ENCODE measurements around the gene HIPK4. TPM values are rescaled to one million over a fixed set of nuclear protein-coding genes. Genes with fewer than 3 reads are reported as not detected.
"Not testable (repeated sequence)": the region's sequence is repeated elsewhere in the genome, so short reads cannot be mapped to it uniquely, and the experiment has no call there.

The HIPK4 gene
- total RNA-seq = under 1 TPM in 1 of 2 experiments, not detected in 1; 0.10 TPM

- DNase-seq (no peak), ATAC-seq (no peak)
- CTCF ChIA-PET = no interaction called here
- no peak within 1 kb of the TSS for H3K27ac Mint-ChIP-seq
- peaks cover 3% of the 10 kb centered on the region for H3K4me1 Mint-ChIP-seq (ENCODE audit: low read depth)
- peaks cover 2% of the 10 kb centered on the region for H3K27me3 Mint-ChIP-seq (ENCODE audit: low read depth)
- H3K4me3 Mint-ChIP-seq = no peak within 1 kb of the TSS
- H3K9me3 Mint-ChIP-seq (ENCODE audit: insufficient read depth) = no peaks in the 10 kb centered on the region
- POLR2A ChIA-PET = no interaction called here
- no peaks in the 10 kb centered on the region for H3K36me3 Mint-ChIP-seq (ENCODE audit: low read depth)
Measured at GRCh38 chr19:40390084-40390742, at the start of gene HIPK4. HIPK4 (minus strand) TSS chr19:40390181; CDS start chr19:40389902, 279 bp downstream.

- no peak for ATAC-seq
- no peak overlapping the region for H3K4me3 Mint-ChIP-seq
- H3K27me3 Mint-ChIP-seq (ENCODE audit: low read depth) = no peaks in the 10 kb centered on the region
- no peak overlapping the region for H3K27ac Mint-ChIP-seq
- peaks cover 22% of the 10 kb centered on the region for H3K4me1 Mint-ChIP-seq (ENCODE audit: low read depth)
- no peak for DNase-seq
- ChIA-PET POLR2A (interaction anchor here (0.6 kb wide), 1 partner anchor 12 kb away, joined by 4 read pairs; the partner anchor contains the start of gene SERTAD1), CTCF (interaction anchor here (0.9 to 2.3 kb wide), 4 partner anchors 12 to 27 kb away, joined by 3 to 6 read pairs (median 4); partner anchors contain the start of genes BLVRB and SERTAD1)
- H3K9me3 Mint-ChIP-seq (ENCODE audit: insufficient read depth) = no peaks in the 10 kb centered on the region
- H3K36me3 Mint-ChIP-seq (ENCODE audit: low read depth) = peaks cover 13% of the 10 kb centered on the region
Measured at GRCh38 chr19:40438284-40438683, 48.3 kb upstream of the HIPK4 start.

- H3K27ac Mint-ChIP-seq = peak overlapping the region; percentile 95
- ChIA-PET POLR2A (interaction anchor here (1.5 kb wide), 1 partner anchor 10 kb away, joined by 7 read pairs; the partner anchor contains the start of gene SERTAD3), CTCF (interaction anchor here (0.8 to 3.6 kb wide), 6 partner anchors 9 to 30 kb away, joined by 3 to 21 read pairs (median 3); no protein-coding TSS in a partner anchor)
- no peaks in the 10 kb centered on the region for H3K36me3 Mint-ChIP-seq (ENCODE audit: low read depth)
- H3K27me3 Mint-ChIP-seq (ENCODE audit: low read depth) = no peaks in the 10 kb centered on the region
- H3K4me3 Mint-ChIP-seq = peak overlapping the region; percentile 84
- DNase-seq (peak; percentile 67), ATAC-seq (peak; percentile 96)
- no peaks in the 10 kb centered on the region for H3K9me3 Mint-ChIP-seq (ENCODE audit: insufficient read depth)
- H3K4me1 Mint-ChIP-seq (ENCODE audit: low read depth) = peaks cover 15% of the 10 kb centered on the region
Measured at GRCh38 chr19:40433391-40434216, 43.6 kb upstream of the HIPK4 start.

- Mint-ChIP-seq H3K27ac (peak overlapping the region; percentile 95), H3K4me3 (peak overlapping the region; percentile 84), H3K4me1 (ENCODE audit: low read depth) (peaks cover 15% of the 10 kb centered on the region)
- ATAC-seq; H3K27me3 Mint-ChIP-seq (ENCODE audit: low read depth); DNase-seq; H3K36me3 Mint-ChIP-seq (ENCODE audit: low read depth); H3K9me3 Mint-ChIP-seq (ENCODE audit: insufficient read depth): not testable (repeated sequence)
- ChIA-PET CTCF (interaction anchor here (0.8 to 3.6 kb wide), 3 partner anchors 8 to 12 kb away, joined by 3 to 21 read pairs (median 3); no protein-coding TSS in a partner anchor), POLR2A (interaction anchor here (0.9 to 1.5 kb wide), 2 partner anchors 10 to 162 kb away, joined by 7 read pairs; partner anchors contain the start of gene SERTAD3)
Measured at GRCh38 chr19:40432760-40433159, 42.8 kb upstream of the HIPK4 start.

- no peak overlapping the region for H3K4me3 Mint-ChIP-seq
- no peaks in the 10 kb centered on the region for H3K9me3 Mint-ChIP-seq (ENCODE audit: insufficient read depth)
Measured at GRCh38 chr19:40431698-40432097, 41.7 kb upstream of the HIPK4 start.

GRCh38 chr19:40430242-40430641 is 40.3 kb upstream of the HIPK4 start:
- DNase-seq; H3K36me3 Mint-ChIP-seq (ENCODE audit: low read depth); H3K9me3 Mint-ChIP-seq (ENCODE audit: insufficient read depth); H3K27me3 Mint-ChIP-seq (ENCODE audit: low read depth); ATAC-seq; H3K4me3 Mint-ChIP-seq; H3K27ac Mint-ChIP-seq: not testable (repeated sequence)
- ChIA-PET POLR2A (interaction anchor here (0.6 to 1.7 kb wide), 2 partner anchors 10 to 18 kb away, joined by 4 to 5 read pairs; no protein-coding TSS in a partner anchor), CTCF (interaction anchor here (2.7 kb wide), 1 partner anchor 34 kb away, joined by 11 read pairs; the partner anchor contains the start of gene BLVRB)
- H3K4me1 Mint-ChIP-seq (ENCODE audit: low read depth) = peaks cover 19% of the 10 kb centered on the region

More at GRCh38 chr19:40431698-40432097, 41.7 kb upstream of the HIPK4 start:
- H3K27ac Mint-ChIP-seq = no peak overlapping the region
- H3K27me3 Mint-ChIP-seq (ENCODE audit: low read depth) = no peaks in the 10 kb centered on the region
- POLR2A ChIA-PET = interaction anchor here (1.7 kb wide), 1 partner anchor 11 kb away, joined by 4 read pairs; no protein-coding TSS in a partner anchor
- DNase-seq = no peak
- ATAC-seq = no peak
- peaks cover 15% of the 10 kb centered on the region for H3K4me1 Mint-ChIP-seq (ENCODE audit: low read depth)
- CTCF ChIA-PET = interaction anchor here (0.6 to 3.6 kb wide), 2 partner anchors 11 kb away, joined by 3 to 21 read pairs; no protein-coding TSS in a partner anchor
- H3K36me3 Mint-ChIP-seq (ENCODE audit: low read depth) = no peaks in the 10 kb centered on the region

GRCh38 chr19:40428197-40428596 is 38.2 kb upstream of the HIPK4 start:
- ATAC-seq; H3K36me3 Mint-ChIP-seq (ENCODE audit: low read depth); H3K27me3 Mint-ChIP-seq (ENCODE audit: low read depth); H3K27ac Mint-ChIP-seq; DNase-seq; H3K4me3 Mint-ChIP-seq; CTCF ChIA-PET; POLR2A ChIA-PET; H3K9me3 Mint-ChIP-seq (ENCODE audit: insufficient read depth): not testable (repeated sequence)
- peaks cover 20% of the 10 kb centered on the region for H3K4me1 Mint-ChIP-seq (ENCODE audit: low read depth)

- peak within 1 kb of the TSS; percentile 90 for H3K27ac Mint-ChIP-seq
- peak; percentile 91 for ATAC-seq
- H3K27me3 Mint-ChIP-seq (ENCODE audit: low read depth) = no peaks in the 10 kb centered on the region
- peak within 1 kb of the TSS; percentile 81 for H3K4me3 Mint-ChIP-seq
- H3K4me1 Mint-ChIP-seq (ENCODE audit: low read depth) = peaks cover 26% of the 10 kb centered on the region
- CTCF ChIA-PET = interaction anchor here (0.9 to 1.7 kb wide), 6 partner anchors 8 to 40 kb away, joined by 3 to 9 read pairs (median 4); partner anchors contain the start of gene BLVRB
- no peaks in the 10 kb centered on the region for H3K9me3 Mint-ChIP-seq (ENCODE audit: insufficient read depth)
- H3K36me3 Mint-ChIP-seq (ENCODE audit: low read depth) = peaks cover 19% of the 10 kb centered on the region
- POLR2A ChIA-PET = interaction anchor here (0.5 to 2.3 kb wide), 10 partner anchors 10 to 1121 kb away, joined by 3 to 29 read pairs (median 4); partner anchors contain the start of genes NUMBL and SERTAD3
- peak; percentile 100 for DNase-seq
Measured at GRCh38 chr19:40425450-40426287, 35.7 kb upstream of the HIPK4 start, which contains the start of gene SERTAD1. SERTAD1 (minus strand) TSS chr19:40425992; CDS start chr19:40423546, 2,446 bp downstream.

GRCh38 chr19:40424637-40425449 is 34.9 kb upstream of the HIPK4 start:
- H3K36me3 Mint-ChIP-seq (ENCODE audit: low read depth) = peaks cover 19% of the 10 kb centered on the region
- no peaks in the 10 kb centered on the region for H3K27me3 Mint-ChIP-seq (ENCODE audit: low read depth)
- no peaks in the 10 kb centered on the region for H3K9me3 Mint-ChIP-seq (ENCODE audit: insufficient read depth)
- H3K4me1 Mint-ChIP-seq (ENCODE audit: low read depth) = peaks cover 29% of the 10 kb centered on the region
- ChIA-PET POLR2A (interaction anchor here (0.5 to 1.3 kb wide), 5 partner anchors 12 to 1122 kb away, joined by 3 to 5 read pairs (median 3); no protein-coding TSS in a partner anchor), CTCF (interaction anchor here (0.9 to 1.3 kb wide), 4 partner anchors 9 to 41 kb away, joined by 3 to 5 read pairs (median 4); partner anchors contain the start of gene BLVRB)
- no peak for ATAC-seq
- H3K4me3 Mint-ChIP-seq = peak overlapping the region; percentile 81
- H3K27ac Mint-ChIP-seq = peak overlapping the region; percentile 90
- DNase-seq = peak; percentile 41

GRCh38 chr19:40423938-40424337 is 34.0 kb upstream of the HIPK4 start:
- Mint-ChIP-seq H3K4me3 (peak overlapping the region; percentile 16), H3K9me3 (ENCODE audit: insufficient read depth) (no peaks in the 10 kb centered on the region), H3K27ac (no peak overlapping the region), H3K4me1 (ENCODE audit: low read depth) (peaks cover 31% of the 10 kb centered on the region), H3K27me3 (ENCODE audit: low read depth) (no peaks in the 10 kb centered on the region), H3K36me3 (ENCODE audit: low read depth) (peaks cover 20% of the 10 kb centered on the region)
- ChIA-PET CTCF (interaction anchor here (0.9 to 1.3 kb wide), 2 partner anchors 8 to 41 kb away, joined by 4 read pairs; partner anchors contain the start of gene BLVRB), POLR2A (interaction anchor here (1.3 kb wide), 2 partner anchors 19 kb away, joined by 5 to 6 read pairs; partner anchors contain the start of gene SERTAD3)
- DNase-seq = no peak
- ATAC-seq = no peak

Measured in activated CD8-positive, alpha-beta T cell treated with anti-CD3 and anti-CD28 coated beads, Interleukin-2, amount 10 ng/mL, durations not matched to agents 7 days and 5 days (primary cell).